Thyroid gland (tissue), 4 donors: Measurements from ENCODE around the gene DISC1. TPM values are rescaled to one million over a fixed set of nuclear protein-coding genes. Genes with fewer than 3 reads are reported as not detected.
"Not testable (repeated sequence)": the region's sequence is repeated elsewhere in the genome, so short reads cannot be mapped to it uniquely, and the experiment has no call there.

Experiments
- DNase-seq, 2 donors: peaks; one replicate each; pipeline ENCODE4 v3.0.0-alpha.2; 2019
- H3K27ac ChIP-seq, 3 donors: fragments of 200-600 bp; sonication (generic); 1 replicate in 2 of 3; 2 replicates in 1 of 3; pipeline ENCODE4 v1.5.1; 2016 to 2019; ENCODE audit warnings: mild to moderate bottlenecking in 1 of 3, moderate library complexity in 1 of 3
- H3K27me3 ChIP-seq: fragments of 200-600 bp; sonication (generic); one replicate; pipeline ENCODE4 v1.5.1; 2019
- H3K36me3 ChIP-seq, 2 donors: fragments of 200-600 bp; sonication (generic); one replicate each; pipeline ENCODE4 v1.5.1; 2016 to 2019
- H3K4me1 ChIP-seq, 2 donors: fragments of 200-600 bp; sonication (generic); one replicate each; pipeline ENCODE4 v1.5.1; 2017 to 2019
- H3K4me3 ChIP-seq, 3 donors: fragments of 200-600 bp; sonication (generic); replicated peaks in 1 of 3; 1 replicate in 2 of 3; 2 replicates in 1 of 3; pipeline ENCODE4 v1.5.1; 2016; ENCODE audit warnings: mild to moderate bottlenecking in 1 of 3
- H3K9me3 ChIP-seq: fragments of 200-600 bp; sonication (generic); one replicate; pipeline ENCODE4 v1.5.1; 2017
- POLR2A ChIP-seq, 2 donors: fragments of 450-650 bp; IDR thresholded peaks; one replicate each; pipeline ENCODE4 v1.6.1; 2017; ENCODE audit warnings: antibody characterized with exemption in 2 of 2, mild to moderate bottlenecking in 2 of 2, moderate library complexity in 1 of 2
- WGBS, 2 donors: methylation state at CpG; one replicate each; pipeline ENCODE4 v1.1.5; 2017; 5-methylcytosine and 5-hydroxymethylcytosine counted together
- intact Hi-C: fragments of 100-400 bp; cut with DNase I; formaldehyde crosslinking; loops from one replicate; pipeline ENCODE4 v1.15.1; 2023
- total RNA-seq, 4 donors: library from RNA; depleted of rRNA; stranded (reverse); fragments of >200 nt; gene quantifications; one replicate each; pipeline ENCODE4 v1.2.3, GENCODE V29; 2016
- TF ChIP-seq, protein P1 (sequence below), 6 experiments: fragments of 200-600 bp in 3 of 6; fragments of 450-650 bp in 3 of 6; sonication (generic) in 3 of 6; IDR thresholded peaks; one replicate each; pipeline ENCODE4 v1.5.1; 2016 to 2019; ENCODE audit warnings: antibody characterized with exemption in 6 of 6, mild to moderate bottlenecking in 2 of 6, inconsistent platforms in 1 of 6, moderate library complexity in 1 of 6

DISC1 gene
- total RNA-seq, 4 donors from 2014 or later: 6.9 to 17.7 (median 9.8) TPM

DNA sequence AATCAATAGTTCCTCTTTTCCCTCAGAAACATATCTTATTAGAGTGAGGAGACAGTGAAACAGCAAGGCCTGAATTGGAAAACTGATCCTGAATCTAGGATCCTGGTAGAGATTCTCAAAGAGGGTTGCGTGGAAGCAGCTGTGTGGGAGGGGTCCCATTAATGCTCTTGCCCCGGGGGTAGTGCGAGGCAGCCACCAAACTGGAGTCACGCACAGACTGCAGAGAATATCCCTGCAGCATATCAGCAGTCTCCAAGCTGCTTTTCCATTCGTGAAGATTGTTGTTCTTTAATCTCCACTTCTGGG, 150.1 kb downstream of the DISC1 start:
- 49 to 57% methylated on average over 5 of the region's 5 CpGs for WGBS, 2 donors
- Histone ChIP-seq H3K9me3 (no peaks in the 10 kb centered on the region), H3K27me3 (no peaks in the 10 kb centered on the region), H3K4me3 (no peak overlapping the region), H3K27ac (no peak overlapping the region), H3K4me1 (peaks cover 6 to 20% of the 10 kb centered on the region in 2 donors), H3K36me3 (no peaks in the 10 kb centered on the region)
- no peak for TF ChIP-seq POLR2A (IDR thresholded peaks at IDR 0.05)
- TF ChIP-seq, protein P1, sequence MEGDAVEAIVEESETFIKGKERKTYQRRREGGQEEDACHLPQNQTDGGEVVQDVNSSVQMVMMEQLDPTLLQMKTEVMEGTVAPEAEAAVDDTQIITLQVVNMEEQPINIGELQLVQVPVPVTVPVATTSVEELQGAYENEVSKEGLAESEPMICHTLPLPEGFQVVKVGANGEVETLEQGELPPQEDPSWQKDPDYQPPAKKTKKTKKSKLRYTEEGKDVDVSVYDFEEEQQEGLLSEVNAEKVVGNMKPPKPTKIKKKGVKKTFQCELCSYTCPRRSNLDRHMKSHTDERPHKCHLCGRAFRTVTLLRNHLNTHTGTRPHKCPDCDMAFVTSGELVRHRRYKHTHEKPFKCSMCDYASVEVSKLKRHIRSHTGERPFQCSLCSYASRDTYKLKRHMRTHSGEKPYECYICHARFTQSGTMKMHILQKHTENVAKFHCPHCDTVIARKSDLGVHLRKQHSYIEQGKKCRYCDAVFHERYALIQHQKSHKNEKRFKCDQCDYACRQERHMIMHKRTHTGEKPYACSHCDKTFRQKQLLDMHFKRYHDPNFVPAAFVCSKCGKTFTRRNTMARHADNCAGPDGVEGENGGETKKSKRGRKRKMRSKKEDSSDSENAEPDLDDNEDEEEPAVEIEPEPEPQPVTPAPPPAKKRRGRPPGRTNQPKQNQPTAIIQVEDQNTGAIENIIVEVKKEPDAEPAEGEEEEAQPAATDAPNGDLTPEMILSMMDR (IDR thresholded peaks at IDR 0.05): no peak
- intact Hi-C loops: no loop called here
- DNase-seq: no peak

DNA sequence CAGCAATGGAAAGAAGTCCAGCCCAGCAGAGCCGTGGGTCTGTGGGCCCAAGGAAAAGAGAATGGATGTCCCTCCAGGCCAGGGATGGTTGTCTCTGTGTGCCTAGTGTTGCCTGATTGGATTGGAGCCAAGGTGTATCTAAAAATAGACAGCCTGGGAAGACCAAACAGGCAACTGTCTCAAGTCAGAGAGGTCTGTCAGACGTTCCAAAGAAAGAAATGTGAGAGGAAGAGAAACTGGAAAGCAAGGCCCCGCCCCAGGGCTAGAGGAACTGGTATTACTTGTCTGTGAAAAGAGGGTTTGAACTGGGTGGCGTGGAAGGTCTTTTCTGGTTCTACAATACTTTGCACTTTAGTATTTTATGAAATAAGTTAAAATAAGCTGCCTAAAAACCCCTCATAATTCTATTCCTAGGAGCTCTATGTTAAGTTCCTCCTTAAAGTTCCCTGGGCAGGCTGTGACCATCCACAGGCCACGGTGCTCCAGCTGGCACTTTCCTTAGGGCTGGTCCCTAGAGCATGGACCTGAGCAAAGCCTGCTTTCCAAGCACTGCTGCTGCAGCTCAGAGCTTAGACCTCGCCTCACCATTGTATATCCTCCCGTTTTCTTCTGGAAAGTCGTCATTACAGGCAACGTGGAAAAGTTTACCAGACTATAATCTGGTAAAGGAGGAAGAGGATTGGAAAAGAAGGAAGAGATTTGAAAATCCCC, 151.6 kb downstream of the DISC1 start:
- no peak overlapping the region for H3K27ac ChIP-seq
- 64 to 67% methylated on average over 9 of the region's 9 CpGs for WGBS, 2 donors
- H3K9me3 ChIP-seq: no peaks in the 10 kb centered on the region
- H3K36me3 ChIP-seq: no peaks in the 10 kb centered on the region
- H3K27me3 ChIP-seq: no peaks in the 10 kb centered on the region
- no peak overlapping the region for H3K4me3 ChIP-seq
- DNase-seq: peak; percentile 27 to 31
- no peak for TF ChIP-seq POLR2A (IDR thresholded peaks at IDR 0.05)
- TF ChIP-seq, protein P1 (IDR thresholded peaks at IDR 0.05): no peak
- H3K4me1 ChIP-seq: peaks cover 6 to 20% of the 10 kb centered on the region in 2 donors
- intact Hi-C loops: no loop called here

DNA sequence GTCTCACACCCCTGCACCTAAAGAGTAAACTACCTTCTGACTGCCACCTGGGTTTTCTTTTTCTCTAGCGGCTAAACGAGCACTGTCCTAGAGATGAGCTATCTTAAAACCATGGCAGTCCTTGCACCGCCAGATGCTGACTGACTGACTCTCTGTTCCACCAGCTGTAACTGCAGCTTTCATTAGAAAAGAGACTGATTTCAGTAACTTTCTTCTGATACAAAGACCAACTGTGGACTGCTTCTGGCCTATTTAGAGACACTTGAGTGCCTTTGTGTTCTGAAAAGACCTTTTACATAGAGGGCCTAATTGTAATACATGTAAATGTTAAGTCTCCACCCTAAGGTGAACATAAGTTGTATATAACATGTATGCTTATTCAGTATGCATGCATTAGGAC, 152.5 kb downstream of the DISC1 start:
- 88 to 96% methylated on average over 3 of the region's 3 CpGs for WGBS, 2 donors

DNA sequence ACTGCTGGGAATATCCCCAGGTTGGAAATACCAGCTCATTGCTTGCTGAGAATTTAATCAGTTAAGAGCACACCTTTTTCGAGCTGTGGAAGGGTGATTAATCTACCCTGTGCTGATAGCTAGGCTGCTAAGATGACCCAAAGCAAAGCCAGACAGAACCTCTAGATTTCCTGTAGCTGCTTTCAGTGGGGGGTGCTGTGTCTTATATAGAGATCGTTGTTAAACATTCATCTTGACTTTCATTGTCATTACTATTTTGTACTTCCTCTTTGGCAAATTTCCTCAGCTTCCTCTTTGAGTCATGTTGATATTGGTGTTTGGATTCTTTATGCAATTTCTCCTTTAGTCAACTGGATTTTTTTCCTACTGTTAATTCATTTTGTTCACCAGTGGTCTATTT, 155.3 kb downstream of the DISC1 start:
- Histone ChIP-seq H3K36me3 (no peaks in the 10 kb centered on the region), H3K4me1 (peaks cover 6 to 17% of the 10 kb centered on the region in 2 donors), H3K27me3 (no peaks in the 10 kb centered on the region), H3K9me3 (no peaks in the 10 kb centered on the region), H3K27ac (no peak overlapping the region), H3K4me3 (no peak overlapping the region)
- intact Hi-C loops: no loop called here
- WGBS, 2 donors: 51 to 52% methylated on average over 2 of the region's 2 CpGs
- TF ChIP-seq, protein P1 (IDR thresholded peaks at IDR 0.05): no peak
- no peak for TF ChIP-seq POLR2A (IDR thresholded peaks at IDR 0.05)
- DNase-seq: no peak

More for the DNA sequence above, 152.5 kb downstream of the DISC1 start:
- no peak for DNase-seq
- Histone ChIP-seq H3K36me3 (no peaks in the 10 kb centered on the region), H3K9me3 (no peaks in the 10 kb centered on the region), H3K27me3 (no peaks in the 10 kb centered on the region), H3K4me3 (no peak overlapping the region), H3K4me1 (peaks cover 6 to 20% of the 10 kb centered on the region in 2 donors), H3K27ac (no peak overlapping the region)
- TF ChIP-seq POLR2A (IDR thresholded peaks at IDR 0.05): no peak
- TF ChIP-seq, protein P1 (IDR thresholded peaks at IDR 0.05): no peak
- intact Hi-C loops: no loop called here

DNA sequence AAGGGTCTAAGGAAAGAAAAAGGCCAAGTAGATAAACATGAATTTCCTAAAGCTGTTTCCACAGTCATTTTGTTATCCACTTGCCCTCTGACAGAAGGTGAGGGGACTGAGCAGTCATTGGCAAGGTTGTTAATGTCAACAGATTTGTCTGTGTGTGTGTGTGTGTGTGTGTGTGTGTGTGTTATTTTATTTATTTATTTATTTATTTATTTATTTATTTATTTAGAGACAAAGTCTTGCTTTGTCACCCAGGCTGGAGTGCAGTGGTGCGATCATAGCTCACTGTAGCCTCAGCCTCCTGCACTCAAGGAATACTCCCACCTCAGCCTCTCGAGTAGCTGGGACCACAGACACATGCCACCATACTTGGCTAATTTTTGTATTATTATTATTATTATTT, 158.5 kb downstream of the DISC1 start:
- H3K36me3 ChIP-seq, H3K4me1 ChIP-seq, H3K4me3 ChIP-seq, H3K9me3 ChIP-seq, H3K27me3 ChIP-seq, H3K27ac ChIP-seq, DNase-seq, intact Hi-C loops: not testable (repeated sequence)
- WGBS, 2 donors: 94 to 97% methylated on average over 2 of the region's 2 CpGs
